HK-2 (cell line): ENCODE measurements around the gene DENND1A.

ENCODE experiments used
- DNase-seq: peaks from one replicate; pipeline ENCODE4 v3.0.0-alpha.2; 2018; ENCODE audit not compliant: unreplicated experiment

Gene DENND1A

DNA sequence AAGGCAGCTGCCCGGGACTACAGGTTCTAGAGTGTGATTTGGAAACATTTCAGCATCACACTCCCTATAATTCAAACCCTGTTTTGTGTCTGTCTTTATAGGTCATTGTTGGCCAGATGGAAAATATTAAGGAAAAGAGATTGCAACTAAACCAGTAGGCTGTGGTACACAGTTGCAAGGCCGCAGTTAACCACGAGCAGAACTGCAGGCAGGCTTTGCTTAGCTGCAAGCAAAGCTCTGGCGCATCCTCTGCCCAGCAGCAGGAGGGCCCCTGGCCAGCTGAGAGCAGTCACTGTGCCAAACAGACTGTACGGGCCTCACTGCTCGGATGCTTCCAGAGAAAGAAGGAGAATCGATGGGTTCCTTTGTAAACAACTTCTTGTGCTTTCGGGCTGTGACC is 204.5 kb downstream of the DENND1A start:
- DNase-seq, result no peak

- DNase-seq, result no peak
These were observed 205.6 kb downstream of the DENND1A start for GRCh38 chr9:123724211-123724796.

DNA sequence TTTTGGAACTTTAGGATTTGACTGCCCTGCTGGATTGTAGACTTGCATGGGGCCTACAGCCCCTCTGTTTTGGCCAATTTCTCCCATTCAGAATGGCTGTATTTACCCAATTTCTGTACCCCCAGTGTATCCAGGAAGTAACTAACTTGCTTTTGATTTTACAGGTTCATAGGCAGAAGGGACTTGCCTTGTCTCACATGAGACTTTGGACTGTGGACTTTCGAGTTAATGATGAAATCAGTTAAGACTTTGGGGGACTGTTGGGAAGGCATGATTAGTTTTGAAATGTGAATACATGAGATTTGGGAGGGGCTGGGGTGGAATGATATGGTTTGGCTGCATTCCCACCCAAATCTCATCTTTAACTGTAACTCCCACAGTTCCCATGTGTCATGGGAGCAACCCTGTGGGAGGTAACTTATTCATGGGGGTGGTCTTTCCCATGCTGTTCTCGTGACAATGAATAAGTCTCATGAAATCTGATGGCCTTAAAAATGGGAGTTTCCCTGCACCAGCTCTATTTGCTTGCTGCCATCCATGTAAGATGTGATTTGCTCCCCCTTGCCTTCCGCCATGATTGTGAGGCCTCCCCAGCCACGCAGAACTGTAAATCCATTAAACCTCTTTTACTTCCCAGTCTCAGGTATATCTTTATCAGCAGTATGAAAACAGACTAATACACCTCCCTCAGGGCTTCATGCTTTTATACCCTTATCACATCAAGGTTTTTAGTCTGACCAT is 206.6 kb downstream of the DENND1A start:
- DNase-seq, result no peak

GRCh38 chr9:123722378-123722777 is 207.5 kb downstream of the DENND1A start:
- DNase-seq, result no peak

- no peak for DNase-seq
These were observed 211.7 kb downstream of the DENND1A start for GRCh38 chr9:123718188-123718587.

- DNase-seq, result no peak
These were observed 212.2 kb downstream of the DENND1A start for GRCh38 chr9:123717581-123718175.

DNA sequence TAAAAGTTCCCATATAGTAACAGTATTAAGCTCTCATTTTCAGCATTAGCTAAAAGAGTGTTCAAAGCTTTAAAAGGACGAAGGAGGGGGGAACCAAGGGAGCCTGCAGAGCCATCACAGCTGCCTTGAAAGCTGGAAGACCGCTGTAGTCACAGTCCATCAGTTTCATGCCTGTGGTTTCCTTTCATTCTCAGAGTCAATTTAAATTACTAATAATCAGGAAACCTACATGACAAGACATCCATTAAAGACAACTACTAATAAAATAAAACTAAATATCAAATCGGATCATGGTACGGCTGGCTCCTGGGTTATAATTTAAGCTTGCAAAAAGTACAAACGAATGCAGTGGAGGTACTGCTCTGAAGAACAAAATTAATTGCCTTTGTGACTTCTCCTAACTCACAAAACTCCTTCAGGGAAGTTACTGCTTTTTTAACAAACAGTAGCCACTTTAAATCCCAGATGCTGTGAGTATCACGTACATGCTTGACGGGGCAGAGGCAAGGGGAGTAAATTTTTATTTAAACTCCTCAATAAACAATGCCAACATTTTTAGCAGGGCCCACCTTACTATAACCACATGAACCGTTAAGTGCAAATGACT is 213.5 kb downstream of the DENND1A start:
- DNase-seq, result no peak

GRCh38 chr9:123715258-123715657 is 214.7 kb downstream of the DENND1A start:
- DNase-seq, result no peak

DNA sequence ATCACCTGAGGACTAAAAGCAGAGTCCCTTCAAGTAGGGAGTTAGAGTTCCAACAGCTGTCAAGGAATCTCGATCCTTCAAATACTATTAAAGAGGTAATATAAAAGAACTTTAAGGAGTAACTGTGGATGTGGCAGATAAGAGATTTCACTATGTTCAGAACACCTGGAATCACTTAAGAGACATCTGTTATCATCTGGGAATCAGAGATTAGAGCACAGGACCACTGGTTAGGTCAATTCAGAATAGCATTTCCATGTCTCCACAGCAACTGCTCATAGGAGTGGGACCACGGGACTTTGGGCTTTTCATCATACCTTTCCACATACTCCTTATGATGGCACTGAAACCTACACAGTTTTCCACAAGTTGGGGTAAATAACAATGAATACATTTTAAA is 216.6 kb downstream of the DENND1A start:
- DNase-seq, result no peak

DNA sequence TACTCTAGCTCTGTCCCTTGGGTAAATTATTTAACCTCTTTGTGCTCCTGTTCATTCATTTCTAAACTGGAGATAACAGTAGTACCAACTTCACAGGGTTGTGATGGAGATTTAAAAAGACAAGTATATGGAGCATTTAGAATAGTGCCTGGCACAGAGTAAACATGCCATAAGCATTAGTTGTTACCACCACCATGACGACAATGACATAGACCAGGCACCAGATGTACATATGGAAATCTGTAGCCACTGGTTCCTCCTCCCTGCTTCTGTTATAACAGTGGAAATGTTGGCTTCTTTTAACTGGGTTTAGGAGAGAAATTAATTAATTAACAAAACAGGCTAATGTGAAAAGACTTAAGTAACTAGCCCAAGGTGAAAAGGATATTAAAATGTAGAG is 217.5 kb downstream of the DENND1A start:
- no peak for DNase-seq

- peak; percentile 18 for DNase-seq
These were observed 219.6 kb downstream of the DENND1A start for GRCh38 chr9:123710299-123710698.

- DNase-seq, result no peak
These were observed 227.4 kb downstream of the DENND1A start for GRCh38 chr9:123702483-123702882.

GRCh38 chr9:123697686-123698085 is 232.2 kb downstream of the DENND1A start:
- no peak for DNase-seq

GRCh38 chr9:123696476-123696875 is 233.4 kb downstream of the DENND1A start:
- DNase-seq, result no peak

DNA sequence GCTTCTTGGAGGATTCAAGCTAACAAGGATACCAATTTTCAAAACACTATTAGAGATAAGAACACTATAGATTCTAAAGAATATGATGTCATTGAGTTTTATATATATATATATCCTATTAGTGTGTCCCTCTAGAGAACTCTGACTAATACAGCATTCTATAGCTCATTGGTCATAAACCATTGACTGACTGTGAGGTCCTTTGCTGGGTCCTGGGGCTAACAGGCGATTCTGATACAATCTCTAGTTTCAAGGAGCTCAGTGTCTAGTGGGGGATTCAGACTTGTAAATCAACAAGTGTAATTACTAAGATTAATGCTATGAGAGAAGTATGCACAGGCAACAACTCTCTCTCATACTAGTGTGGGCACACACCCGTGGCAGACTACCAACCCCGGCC is 234.5 kb downstream of the DENND1A start:
- no peak for DNase-seq

- DNase-seq, result no peak
These were observed 238.1 kb downstream of the DENND1A start for GRCh38 chr9:123691765-123692303.

DNA sequence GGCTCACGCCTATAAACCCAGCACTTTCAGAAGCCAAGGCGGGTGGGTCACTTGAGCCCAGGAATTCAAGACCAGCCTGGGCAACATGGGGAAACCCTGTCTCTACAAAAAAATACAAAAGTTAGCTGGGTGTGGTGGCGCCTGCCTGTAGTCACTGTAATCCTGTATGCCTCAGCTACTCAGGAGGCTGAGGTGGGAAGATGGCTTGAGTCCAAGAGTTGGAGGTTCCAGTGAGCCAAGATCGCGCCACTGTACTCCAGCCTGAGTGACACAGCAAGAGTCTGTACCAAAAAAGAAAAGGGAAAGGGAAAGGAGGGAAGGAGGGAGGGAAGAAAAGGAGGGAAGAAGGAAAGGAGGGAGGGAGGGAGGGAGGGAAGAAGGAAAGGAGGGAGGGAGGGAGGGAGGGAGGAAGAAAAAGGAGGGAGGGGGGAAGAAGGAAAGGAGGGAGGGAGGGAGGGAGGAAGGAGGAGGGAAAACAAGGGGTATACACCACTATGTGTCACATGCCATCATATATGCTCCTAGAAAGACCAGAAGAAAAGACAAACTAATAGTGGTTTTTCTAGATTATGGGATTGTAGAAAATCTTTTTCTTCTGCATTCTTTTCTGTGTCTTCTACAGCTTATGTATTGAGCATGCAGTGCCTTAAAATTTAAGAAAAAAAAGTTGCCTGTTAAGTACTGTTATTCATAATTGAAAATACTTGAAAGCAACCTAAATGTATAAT is 240.1 kb downstream of the DENND1A start:
- no peak for DNase-seq

GRCh38 chr9:123687246-123687751 is 242.6 kb downstream of the DENND1A start:
- no peak for DNase-seq

DNA sequence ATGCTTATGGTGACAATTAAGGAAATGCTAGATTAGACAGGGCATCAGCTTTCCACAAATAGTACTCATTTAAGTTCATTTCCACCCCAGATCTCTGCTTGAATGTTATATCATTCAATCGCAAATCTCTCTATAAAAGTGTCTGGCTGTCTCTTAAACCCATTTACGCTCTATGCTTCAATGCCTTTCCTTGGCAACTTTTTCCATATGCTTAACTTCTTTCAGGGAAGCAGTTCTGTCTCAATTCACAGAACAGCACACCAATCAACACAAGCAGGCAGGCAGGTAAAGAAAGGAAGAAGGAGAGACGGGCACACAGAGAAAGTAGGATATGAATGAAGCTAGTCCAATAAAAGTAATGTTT is 243.1 kb downstream of the DENND1A start:
- DNase-seq, result no peak

DNA sequence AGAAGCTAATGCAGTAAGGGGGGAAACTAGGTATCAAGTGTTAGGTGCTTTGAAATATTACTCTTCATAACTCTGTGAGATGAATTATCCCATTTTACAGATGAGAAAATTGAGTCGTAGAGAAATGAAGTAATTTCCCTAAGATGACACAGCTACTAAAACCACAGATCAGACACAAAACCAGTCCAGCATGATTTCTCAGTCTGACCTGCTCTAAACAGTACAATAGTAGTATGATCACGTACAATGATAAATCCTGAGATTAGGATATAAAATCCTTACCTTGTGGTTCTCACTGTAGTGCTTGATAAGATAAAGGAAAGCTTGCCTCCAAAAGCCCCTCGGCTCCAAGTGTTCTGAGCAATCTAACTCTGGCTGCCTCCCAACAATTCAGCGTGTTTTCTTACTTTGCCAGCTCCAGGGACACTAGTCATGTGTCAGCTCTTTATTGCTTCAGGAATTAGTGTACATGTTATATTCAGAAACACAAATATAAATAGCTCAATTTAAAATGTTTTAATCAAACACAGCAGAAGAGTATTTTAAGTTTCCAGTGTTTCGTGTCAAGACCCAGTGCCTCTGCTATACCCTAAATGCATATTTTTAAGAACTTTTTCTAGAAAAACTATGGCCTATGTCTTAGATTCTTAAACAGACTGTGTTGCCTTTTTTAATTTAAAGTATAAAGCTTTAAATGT is 243.6 kb downstream of the DENND1A start:
- DNase-seq, result no peak

DNA sequence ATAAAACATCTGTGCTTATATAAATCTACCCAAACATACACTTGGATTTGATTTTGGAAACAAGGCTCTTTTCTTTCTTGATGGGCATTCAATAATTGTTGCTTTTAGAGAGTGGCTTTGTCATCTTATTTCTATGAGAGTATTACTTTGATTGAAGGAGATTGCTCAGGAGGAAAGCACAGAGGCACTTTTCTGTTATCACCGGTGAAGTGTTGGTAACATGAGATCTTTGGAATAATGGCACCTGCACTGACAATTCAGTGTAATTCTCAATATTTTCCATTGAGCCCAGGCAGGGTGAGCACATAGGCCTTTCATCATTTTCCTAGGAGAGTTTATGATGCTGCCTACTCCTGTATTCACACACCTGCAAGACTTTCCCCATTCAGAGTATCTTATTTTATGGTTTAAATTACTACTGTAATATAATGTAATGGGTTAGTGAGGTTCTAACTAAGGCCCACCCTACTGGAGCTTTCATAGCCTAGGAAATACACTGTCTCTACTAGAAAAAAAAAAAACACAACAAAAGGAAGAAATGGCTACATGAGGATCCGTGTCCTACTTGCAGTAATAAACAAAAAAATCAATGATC is 244.3 kb downstream of the DENND1A start:
- DNase-seq, result no peak
